SK-N-MC (cell line): ENCODE measurements around the gene RAB11FIP2.

Source experiments
- DNase-seq: peaks from one replicate; pipeline ENCODE4 v3.0.0-alpha.2; 2011; ENCODE audit warnings: low read depth, low spot score
- H3K27ac ChIP-seq: fragments of 200-600 bp; sonication (generic); 2 replicates; pipeline ENCODE4 v1.5.1; 2016; ENCODE audit warnings: mixed run types
- H3K36me3 ChIP-seq: fragments of 200-600 bp; sonication (generic); 2 replicates; pipeline ENCODE4 v1.6.1; 2017; ENCODE audit warnings: antibody characterized with exemption, low read length, mixed read lengths; ENCODE audit not compliant: insufficient read depth
- H3K4me3 ChIP-seq: fragments of 200-600 bp; sonication (generic); 2 replicates; pipeline ENCODE4 v1.5.1; 2016
- H3K9ac ChIP-seq: fragments of 200-600 bp; sonication (generic); 2 replicates; pipeline ENCODE4 v1.8.0; 2017; ENCODE audit warnings: mixed run types, mixed read lengths; ENCODE audit not compliant: insufficient read length
- H3K9me3 ChIP-seq: fragments of 200-600 bp; sonication (generic); 2 replicates; pipeline ENCODE4 v1.6.1; 2017; ENCODE audit warnings: low read depth, mild to moderate bottlenecking, antibody characterized with exemption, low read length, moderate library complexity, mixed read lengths
- EZH2 ChIP-seq: fragments of 200-600 bp; sonication (generic); IDR thresholded peaks from one replicate; pipeline ENCODE4 v1.6.1; 2017; ENCODE audit warnings: antibody characterized with exemption
- FOXP2 ChIP-seq: optimal IDR thresholded peaks from 2 replicates; pipeline ENCODE3; 2011; ENCODE audit warnings: mild to moderate bottlenecking, moderate library complexity; ENCODE audit not compliant: insufficient read depth; ENCODE audit errors: extremely low read length, control extremely low read depth
- POLR2AphosphoS5 ChIP-seq: IDR thresholded peaks from 2 replicates; pipeline ENCODE4 v1.6.1; 2012; ENCODE audit warnings: mild to moderate bottlenecking, low read depth, low read length, borderline replicate concordance

The RAB11FIP2 gene

GRCh38 chr10:118042336-118042735 lies 4.4 kb downstream of the RAB11FIP2 start:
- no peak overlapping the region for H3K9ac ChIP-seq
- H3K4me3 ChIP-seq, result no peak overlapping the region
- H3K9me3 ChIP-seq, result no peaks in the 10 kb centered on the region
- no peak for DNase-seq
- no peak overlapping the region for H3K27ac ChIP-seq
- no peaks in the 10 kb centered on the region for H3K36me3 ChIP-seq
- TF ChIP-seq FOXP2 (no peak), EZH2 (no peak), POLR2AphosphoS5 (no peak)

- no peaks in the 10 kb centered on the region for H3K36me3 ChIP-seq
- DNase-seq, result no peak
- H3K9me3 ChIP-seq, result no peaks in the 10 kb centered on the region
- H3K27ac ChIP-seq, result no peak overlapping the region
- TF ChIP-seq POLR2AphosphoS5 (no peak), EZH2 (no peak), FOXP2 (no peak)
- H3K4me3 ChIP-seq, result no peak overlapping the region
- no peak overlapping the region for H3K9ac ChIP-seq
These were observed 5.4 kb downstream of the RAB11FIP2 start for GRCh38 chr10:118041316-118041715.

- no peak overlapping the region for H3K4me3 ChIP-seq
- no peaks in the 10 kb centered on the region for H3K9me3 ChIP-seq
- no peaks in the 10 kb centered on the region for H3K36me3 ChIP-seq
- TF ChIP-seq EZH2, result no peak
- no peak for TF ChIP-seq FOXP2
- no peak for TF ChIP-seq POLR2AphosphoS5
- DNase-seq, result no peak
- no peak overlapping the region for H3K9ac ChIP-seq
- peak overlapping the region; percentile 2; the same call in 1 of the 2 replicates for H3K27ac ChIP-seq
These were observed 10.4 kb downstream of the RAB11FIP2 start for GRCh38 chr10:118036281-118036875.

- Histone ChIP-seq H3K27ac (no peak overlapping the region; the same call in 1 of the 2 replicates), H3K36me3 (no peaks in the 10 kb centered on the region), H3K9me3 (no peaks in the 10 kb centered on the region), H3K9ac (no peak overlapping the region), H3K4me3 (0 out of 2 replicates have a peak overlapping the region, but pooled peaks have one; percentile 28)
- no peak for TF ChIP-seq POLR2AphosphoS5
- no peak for TF ChIP-seq FOXP2
- TF ChIP-seq EZH2, result no peak
- peak; percentile 10 for DNase-seq
These were observed 11.3 kb downstream of the RAB11FIP2 start for GRCh38 chr10:118035354-118036005.

- Histone ChIP-seq H3K27ac (no peak overlapping the region), H3K9me3 (no peaks in the 10 kb centered on the region), H3K36me3 (no peaks in the 10 kb centered on the region), H3K9ac (no peak overlapping the region), H3K4me3 (no peak overlapping the region)
- TF ChIP-seq EZH2 (no peak), POLR2AphosphoS5 (no peak), FOXP2 (no peak)
- DNase-seq, result no peak
These were observed 11.9 kb downstream of the RAB11FIP2 start for GRCh38 chr10:118034791-118035261.

GRCh38 chr10:118033905-118034304 lies 12.8 kb downstream of the RAB11FIP2 start:
- no peaks in the 10 kb centered on the region for H3K9me3 ChIP-seq
- H3K4me3 ChIP-seq, result no peak overlapping the region
- H3K9ac ChIP-seq, result no peak overlapping the region
- H3K27ac ChIP-seq, result no peak overlapping the region
- no peak for DNase-seq
- H3K36me3 ChIP-seq, result no peaks in the 10 kb centered on the region
- no peak for TF ChIP-seq FOXP2
- no peak for TF ChIP-seq POLR2AphosphoS5
- no peak for TF ChIP-seq EZH2

GRCh38 chr10:118032564-118032963 lies 14.2 kb downstream of the RAB11FIP2 start:
- DNase-seq, result no peak
- Histone ChIP-seq H3K9ac (no peak overlapping the region), H3K4me3 (no peak overlapping the region), H3K27ac (no peak overlapping the region), H3K36me3 (no peaks in the 10 kb centered on the region), H3K9me3 (no peaks in the 10 kb centered on the region)
- no peak for TF ChIP-seq FOXP2
- no peak for TF ChIP-seq POLR2AphosphoS5
- TF ChIP-seq EZH2, result no peak

GRCh38 chr10:118031351-118032075 lies 15.2 kb downstream of the RAB11FIP2 start:
- Histone ChIP-seq H3K36me3 (no peaks in the 10 kb centered on the region), H3K4me3 (no peak overlapping the region), H3K9ac (no peak overlapping the region), H3K27ac (no peak overlapping the region), H3K9me3 (no peaks in the 10 kb centered on the region)
- DNase-seq, result no peak
- no peak for TF ChIP-seq POLR2AphosphoS5
- no peak for TF ChIP-seq EZH2
- TF ChIP-seq FOXP2, result no peak
